WI38 (cell line): ENCODE results near the gene ADGRG6.

Source experiments
- H3K4me3 ChIP-seq: 2 replicates; pipeline ENCODE4 v1.5.1; 2011; ENCODE audit warnings: low read depth, mild to moderate bottlenecking, control low read depth, low read length
- CTCF ChIP-seq: IDR thresholded peaks from 2 replicates; pipeline ENCODE4 v1.5.1; 2012; ENCODE audit warnings: low read depth, mild to moderate bottlenecking, control low read depth, low read length

Gene ADGRG6

GRCh38 chr6:142408409-142408808, 106.6 kb downstream of the ADGRG6 start:
- TF ChIP-seq CTCF = no peak
- H3K4me3 ChIP-seq = no peak overlapping the region

- no peak for TF ChIP-seq CTCF
- no peak overlapping the region for H3K4me3 ChIP-seq
Observed at GRCh38 chr6:142409794-142410193, 108.0 kb downstream of the ADGRG6 start.

- no peak for TF ChIP-seq CTCF
- H3K4me3 ChIP-seq = no peak overlapping the region
Observed at GRCh38 chr6:142411145-142411544, 109.3 kb downstream of the ADGRG6 start.

GRCh38 chr6:142412241-142412640, 110.4 kb downstream of the ADGRG6 start:
- TF ChIP-seq CTCF = no peak
- no peak overlapping the region for H3K4me3 ChIP-seq

- no peak overlapping the region for H3K4me3 ChIP-seq
- TF ChIP-seq CTCF = no peak
Observed at GRCh38 chr6:142412658-142413057, 110.9 kb downstream of the ADGRG6 start.

GRCh38 chr6:142413111-142413510, 111.3 kb downstream of the ADGRG6 start:
- no peak overlapping the region for H3K4me3 ChIP-seq
- TF ChIP-seq CTCF = no peak

GRCh38 chr6:142414462-142415250, 112.8 kb downstream of the ADGRG6 start:
- TF ChIP-seq CTCF = no peak
- H3K4me3 ChIP-seq = no peak overlapping the region
